Fibroblast of the aortic adventitia (primary cell): ENCODE measurements around the gene RIC8A. TPM values are rescaled to one million over a fixed set of nuclear protein-coding genes. Genes with fewer than 3 reads are reported as not detected.

Experiments used
- DNase-seq: peaks from one replicate; pipeline ENCODE4 v3.0.0-alpha.2; 2010; ENCODE audit warnings: low read depth
- H3K4me3 ChIP-seq: 2 replicates; pipeline ENCODE4 v1.5.1; 2011; ENCODE audit warnings: low read depth, mild to moderate bottlenecking, control low read depth, low read length, moderate library complexity
- total RNA-seq: library from RNA; depleted of rRNA; stranded (reverse); fragments of >200 nt; gene quantifications from 2 replicates; pipeline ENCODE4 v1.2.3, GENCODE V29; 2012; ENCODE audit warnings: low replicate concordance
- TF ChIP-seq, protein P1 (sequence below): IDR thresholded peaks from 2 replicates; pipeline ENCODE4 v1.5.1; 2011; ENCODE audit warnings: mild to moderate bottlenecking, low read length, control low read depth, inconsistent platforms; ENCODE audit not compliant: insufficient read depth

The RIC8A gene
- total RNA-seq, 1 donor: 148 TPM

GRCh38 chr11:257766-258493 is 50.4 kb downstream of the RIC8A start:
- no peak overlapping the region for H3K4me3 ChIP-seq
- TF ChIP-seq, protein P1, sequence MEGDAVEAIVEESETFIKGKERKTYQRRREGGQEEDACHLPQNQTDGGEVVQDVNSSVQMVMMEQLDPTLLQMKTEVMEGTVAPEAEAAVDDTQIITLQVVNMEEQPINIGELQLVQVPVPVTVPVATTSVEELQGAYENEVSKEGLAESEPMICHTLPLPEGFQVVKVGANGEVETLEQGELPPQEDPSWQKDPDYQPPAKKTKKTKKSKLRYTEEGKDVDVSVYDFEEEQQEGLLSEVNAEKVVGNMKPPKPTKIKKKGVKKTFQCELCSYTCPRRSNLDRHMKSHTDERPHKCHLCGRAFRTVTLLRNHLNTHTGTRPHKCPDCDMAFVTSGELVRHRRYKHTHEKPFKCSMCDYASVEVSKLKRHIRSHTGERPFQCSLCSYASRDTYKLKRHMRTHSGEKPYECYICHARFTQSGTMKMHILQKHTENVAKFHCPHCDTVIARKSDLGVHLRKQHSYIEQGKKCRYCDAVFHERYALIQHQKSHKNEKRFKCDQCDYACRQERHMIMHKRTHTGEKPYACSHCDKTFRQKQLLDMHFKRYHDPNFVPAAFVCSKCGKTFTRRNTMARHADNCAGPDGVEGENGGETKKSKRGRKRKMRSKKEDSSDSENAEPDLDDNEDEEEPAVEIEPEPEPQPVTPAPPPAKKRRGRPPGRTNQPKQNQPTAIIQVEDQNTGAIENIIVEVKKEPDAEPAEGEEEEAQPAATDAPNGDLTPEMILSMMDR: no peak
- no peak for DNase-seq

DNA sequence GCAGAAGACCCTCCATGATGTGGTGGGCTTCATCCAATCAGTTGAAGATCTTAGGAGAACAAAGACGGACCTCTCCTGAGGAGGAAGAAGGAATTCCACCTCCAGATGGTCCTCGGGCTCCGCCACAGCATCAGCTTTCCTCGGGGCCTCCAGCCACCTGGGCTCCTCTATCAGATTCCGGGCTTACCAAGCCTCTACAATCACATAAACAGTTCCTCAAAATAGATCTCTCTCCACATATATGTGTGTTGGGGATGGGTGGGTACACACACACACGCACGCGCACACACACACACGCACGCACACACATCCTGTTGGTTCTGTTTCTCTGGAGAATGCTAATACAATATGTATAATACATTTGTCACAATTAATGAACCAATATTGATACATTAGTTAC is 51.9 kb downstream of the RIC8A start:
- H3K4me3 ChIP-seq: no peak overlapping the region
- DNase-seq: no peak
- TF ChIP-seq, protein P1: no peak

DNA sequence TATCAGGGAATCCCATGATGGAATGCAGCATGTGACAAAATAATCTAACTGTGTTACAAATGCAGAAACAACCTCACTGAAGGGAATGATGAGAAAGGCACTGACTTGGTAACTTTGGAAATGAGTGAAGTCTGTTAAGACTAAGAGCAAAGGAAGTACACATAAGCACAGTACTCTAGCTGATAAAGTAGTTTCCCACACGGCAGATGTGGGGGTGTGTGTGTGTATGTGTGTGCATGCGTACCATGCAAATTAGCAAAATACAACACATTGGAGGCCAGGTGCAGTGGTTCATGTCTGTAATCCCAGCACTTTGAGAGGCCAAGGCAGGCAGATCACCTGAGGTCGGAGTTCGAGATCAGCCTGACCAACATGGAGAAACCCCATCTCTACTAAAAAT is 54.1 kb downstream of the RIC8A start:
- no peak overlapping the region for H3K4me3 ChIP-seq
- TF ChIP-seq, protein P1: no peak
- DNase-seq: no peak

Other genes with a start within 250 kb of the RIC8A start
- not detected in 2 replicates for gene SCGB1C1, start 14.6 kb upstream of the RIC8A start, total RNA-seq
- 9.6 and 16.2 TPM in 2 replicates for gene BET1L, start 309 bp upstream of the RIC8A start, total RNA-seq
- 4.2 and 8.2 TPM in 2 replicates for gene SIRT3, start 28.6 kb downstream of the RIC8A start, total RNA-seq
- 96.9 and 121 TPM in 2 replicates for gene PSMD13, start 29.3 kb downstream of the RIC8A start, total RNA-seq
- gene NLRP6, start 70.7 kb downstream of the RIC8A start, total RNA-seq: not detected in 2 replicates
- 5.3 and 6.9 TPM in 2 replicates for gene PGGHG, start 81.4 kb downstream of the RIC8A start, total RNA-seq
- not detected in 2 replicates for gene IFITM5, start 91.8 kb downstream of the RIC8A start, total RNA-seq
- gene IFITM2, start 100.1 kb downstream of the RIC8A start, total RNA-seq: 50.1 and 88.1 TPM in 2 replicates
- gene IFITM1, start 106.3 kb downstream of the RIC8A start, total RNA-seq: 20.9 and 24.2 TPM in 2 replicates
- 34.3 and 95.4 TPM in 2 replicates for gene IFITM3, start 113.2 kb downstream of the RIC8A start, total RNA-seq
- gene B4GALNT4, start 161.8 kb downstream of the RIC8A start, total RNA-seq: 1.5 and 1.9 TPM in 2 replicates
- gene PKP3, start 186.5 kb downstream of the RIC8A start, total RNA-seq: 1.3 and 5.6 TPM in 2 replicates
- 30.4 and 38.7 TPM in 2 replicates for gene SIGIRR, start 207.3 kb downstream of the RIC8A start, total RNA-seq
- not detected in 2 replicates for gene ANO9, start 234.3 kb downstream of the RIC8A start, total RNA-seq
- 28.7 and 51.6 TPM in 2 replicates for gene PTDSS2, start 242.6 kb downstream of the RIC8A start, total RNA-seq